Transverse colon (tissue), 4 donors: ENCODE data around the gene SBF2. TPM values are rescaled to one million over a fixed set of nuclear protein-coding genes. Genes with fewer than 3 reads are reported as not detected.

Experiments used
- DNase-seq: peaks from one replicate; pipeline ENCODE4 v3.0.0-alpha.2; 2019
- H3K27ac ChIP-seq, 4 donors: fragments of 200-600 bp; sonication (generic); 2 replicates each; pipeline ENCODE4 v1.5.1; 2016 to 2018; ENCODE audit warnings: inconsistent platforms in 4 of 4
- H3K27me3 ChIP-seq: fragments of 200-600 bp; sonication (generic); 2 replicates; pipeline ENCODE4 v1.5.1; 2017; ENCODE audit warnings: inconsistent platforms
- H3K36me3 ChIP-seq, 4 donors: fragments of 200-600 bp; sonication (generic); 2 replicates each; pipeline ENCODE4 v1.5.1; 2017 to 2019; ENCODE audit warnings: inconsistent platforms in 4 of 4
- H3K4me1 ChIP-seq, 4 donors: fragments of 200-600 bp; sonication (generic); 2 replicates each; pipeline ENCODE4 v1.5.1; 2017 to 2020; ENCODE audit warnings: inconsistent platforms in 4 of 4
- H3K4me3 ChIP-seq, 4 donors: fragments of 200-600 bp; sonication (generic); 1 replicate in 1 of 4; 2 replicates in 3 of 4; pipeline versions ENCODE4 v1.5.1 to v1.6.1; 2017 to 2019; ENCODE audit warnings: inconsistent platforms in 4 of 4
- H3K9me3 ChIP-seq, 2 donors: fragments of 200-600 bp; sonication (generic); 2 replicates each; pipeline ENCODE4 v1.5.1; 2017 to 2019; ENCODE audit warnings: inconsistent platforms in 2 of 2
- EP300 ChIP-seq: sonication (generic); formaldehyde crosslinking; IDR thresholded peaks from one replicate; pipeline ENCODE4 v1.6.1; 2017; ENCODE audit warnings: antibody characterized with exemption, low read depth
- POLR2A ChIP-seq: fragments of 450-650 bp; IDR thresholded peaks from one replicate; pipeline ENCODE4 v1.6.1; 2016; ENCODE audit warnings: antibody characterized with exemption, mild to moderate bottlenecking, moderate library complexity
- POLR2AphosphoS5 ChIP-seq, 3 donors: sonication (generic); formaldehyde crosslinking; IDR thresholded peaks; one replicate each; pipeline ENCODE4 v1.6.1; 2016; ENCODE audit warnings: antibody characterized with exemption in 3 of 3
- WGBS, 2 donors: methylation state at CpG; one replicate each; pipeline ENCODE4 v1.1.5; 2018; ENCODE audit warnings: low coverage in 1 of 2; 5-methylcytosine and 5-hydroxymethylcytosine counted together
- in situ Hi-C, 4 donors: fragments of 200-750 bp; cut with MboI; loops; one replicate each; pipeline versions ENCODE4 v1.15.0 to v1.15.1; 2017; ENCODE audit warnings: low sequenced_read_pairs in 3 of 4, low pct_ligation_motif_present in 1 of 4, low pct_unique_long_range_greater_than_20kb in 1 of 4
- intact Hi-C: fragments of 100-400 bp; cut with DNase I; formaldehyde crosslinking; loops from one replicate; pipeline ENCODE4 v1.15.1; 2023; ENCODE audit warnings: low total_unique reads
- total RNA-seq, 4 donors: library from RNA; depleted of rRNA; stranded (reverse); fragments of >200 nt; gene quantifications; one replicate each; pipeline ENCODE4 v1.1.0, GENCODE V29; 2016
- TF ChIP-seq, protein P1 (sequence below), 5 experiments: fragments of 200-600 bp in 3 of 5; fragments of 450-650 bp in 2 of 5; sonication (generic) in 3 of 5; IDR thresholded peaks; 1 replicate in 2 of 5; 2 replicates in 3 of 5; pipeline ENCODE4 v1.5.1; 2016 to 2017; ENCODE audit warnings: antibody characterized with exemption in 5 of 5, inconsistent platforms in 3 of 5, mild to moderate bottlenecking in 2 of 5, moderate library complexity in 1 of 5

SBF2 gene
- total RNA-seq, 4 donors from 2014 or later, result 46.4 to 71.0 (median 54.8) TPM

- TF ChIP-seq, protein P1, sequence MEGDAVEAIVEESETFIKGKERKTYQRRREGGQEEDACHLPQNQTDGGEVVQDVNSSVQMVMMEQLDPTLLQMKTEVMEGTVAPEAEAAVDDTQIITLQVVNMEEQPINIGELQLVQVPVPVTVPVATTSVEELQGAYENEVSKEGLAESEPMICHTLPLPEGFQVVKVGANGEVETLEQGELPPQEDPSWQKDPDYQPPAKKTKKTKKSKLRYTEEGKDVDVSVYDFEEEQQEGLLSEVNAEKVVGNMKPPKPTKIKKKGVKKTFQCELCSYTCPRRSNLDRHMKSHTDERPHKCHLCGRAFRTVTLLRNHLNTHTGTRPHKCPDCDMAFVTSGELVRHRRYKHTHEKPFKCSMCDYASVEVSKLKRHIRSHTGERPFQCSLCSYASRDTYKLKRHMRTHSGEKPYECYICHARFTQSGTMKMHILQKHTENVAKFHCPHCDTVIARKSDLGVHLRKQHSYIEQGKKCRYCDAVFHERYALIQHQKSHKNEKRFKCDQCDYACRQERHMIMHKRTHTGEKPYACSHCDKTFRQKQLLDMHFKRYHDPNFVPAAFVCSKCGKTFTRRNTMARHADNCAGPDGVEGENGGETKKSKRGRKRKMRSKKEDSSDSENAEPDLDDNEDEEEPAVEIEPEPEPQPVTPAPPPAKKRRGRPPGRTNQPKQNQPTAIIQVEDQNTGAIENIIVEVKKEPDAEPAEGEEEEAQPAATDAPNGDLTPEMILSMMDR (IDR thresholded peaks at IDR 0.05), result no peak
- TF ChIP-seq POLR2AphosphoS5 (IDR thresholded peaks at IDR 0.05) (no peak), POLR2A (no peak), EP300 (no peak)
- in situ Hi-C loops, result loop anchor here in 1 of 4 donors (10.0 kb wide), 1 partner anchor 575 kb away; no protein-coding TSS in a partner anchor
- Histone ChIP-seq H3K4me3 (no peak overlapping the region), H3K27ac (peak overlapping the region in 3 of 4 donors; percentile 69 to 81 (median 70)), H3K27me3 (no peaks in the 10 kb centered on the region), H3K36me3 (no peaks in the 10 kb centered on the region), H3K4me1 (peaks cover 5 to 41% (median 30%) of the 10 kb centered on the region in 4 donors), H3K9me3 (no peaks in the 10 kb centered on the region)
- no peak for DNase-seq
- intact Hi-C loops, result no loop called here
- 100% methylated on average over 2 of the region's 2 CpGs; no CpG with 5 or more reads in 1 of the 2 donors for WGBS, 2 donors
These were observed 35.3 kb upstream of the SBF2 start for GRCh38 chr11:10329356-10329755.

DNA sequence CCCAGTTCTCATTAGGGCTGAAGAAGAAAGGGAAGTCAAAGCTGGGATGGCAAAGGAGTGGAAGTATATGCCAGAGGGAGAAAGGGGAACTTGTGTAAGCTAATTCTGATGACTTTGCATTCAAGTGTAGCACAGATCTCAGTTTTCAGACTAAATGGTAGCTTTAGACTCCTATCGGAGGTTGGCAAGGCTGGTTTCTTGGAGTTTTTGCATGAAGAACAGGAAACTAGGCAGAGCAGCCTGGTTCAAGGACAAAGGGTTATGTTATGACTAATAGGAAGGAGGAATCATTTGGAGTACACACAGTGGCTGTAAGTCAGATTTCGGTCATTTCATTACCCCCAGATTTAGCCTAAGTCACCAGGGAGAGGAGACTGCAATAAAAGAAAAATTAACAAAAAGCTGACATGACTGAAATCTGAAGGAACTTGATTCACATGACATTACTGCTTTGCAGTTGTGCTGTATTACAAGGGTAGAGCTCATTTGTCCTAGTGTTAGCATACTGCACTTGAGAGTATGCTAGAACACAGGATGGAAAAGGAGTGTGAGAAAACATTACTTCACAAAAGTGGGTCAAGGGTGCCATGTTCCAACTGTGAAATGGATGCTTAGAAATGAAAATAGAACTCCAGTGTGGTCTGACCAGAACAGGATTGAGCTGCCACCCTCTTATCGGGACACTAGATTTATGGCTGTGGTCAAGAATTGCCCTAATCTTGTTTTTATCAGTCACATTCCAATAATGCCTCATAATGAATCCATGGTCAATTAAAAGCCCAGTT, 34.5 kb upstream of the SBF2 start:
- peak overlapping the region; percentile 69 to 81 (median 74) for H3K27ac ChIP-seq
- H3K36me3 ChIP-seq, result no peaks in the 10 kb centered on the region
- intact Hi-C loops, result no loop called here
- no peaks in the 10 kb centered on the region for H3K9me3 ChIP-seq
- 39 to 54% methylated on average over 2 to 3 of the region's 3 CpGs for WGBS, 2 donors
- peaks cover 5 to 47% (median 30%) of the 10 kb centered on the region in 4 donors for H3K4me1 ChIP-seq
- no peak for DNase-seq
- H3K4me3 ChIP-seq, result no peak overlapping the region
- no peaks in the 10 kb centered on the region for H3K27me3 ChIP-seq
- in situ Hi-C loops, result loop anchor here in 1 of 4 donors (10.0 kb wide), 1 partner anchor 574 kb away; no protein-coding TSS in a partner anchor
- TF ChIP-seq, protein P1 (IDR thresholded peaks at IDR 0.05), result no peak
- no peak for TF ChIP-seq POLR2AphosphoS5 (IDR thresholded peaks at IDR 0.05)
- no peak for TF ChIP-seq EP300
- TF ChIP-seq POLR2A, result no peak

- intact Hi-C loops, result no loop called here
- no peak for DNase-seq
- H3K27ac ChIP-seq, result peak overlapping the region; percentile 69 to 81 (median 74)
- TF ChIP-seq, protein P1 (IDR thresholded peaks at IDR 0.05), result no peak
- TF ChIP-seq POLR2A, result no peak
- TF ChIP-seq POLR2AphosphoS5 (IDR thresholded peaks at IDR 0.05), result peak in 1 of 3 donors; percentile 47
- no peak for TF ChIP-seq EP300
- H3K36me3 ChIP-seq, result no peaks in the 10 kb centered on the region
- no peak overlapping the region for H3K4me3 ChIP-seq
- H3K4me1 ChIP-seq, result peaks cover 14 to 58% (median 39%) of the 10 kb centered on the region in 4 donors
- in situ Hi-C loops, result loop anchor here in 1 of 4 donors (10.0 kb wide), 1 partner anchor 572 kb away; no protein-coding TSS in a partner anchor
- no peaks in the 10 kb centered on the region for H3K9me3 ChIP-seq
- no peaks in the 10 kb centered on the region for H3K27me3 ChIP-seq
These were observed 33.2 kb upstream of the SBF2 start for GRCh38 chr11:10327254-10327653.

DNA sequence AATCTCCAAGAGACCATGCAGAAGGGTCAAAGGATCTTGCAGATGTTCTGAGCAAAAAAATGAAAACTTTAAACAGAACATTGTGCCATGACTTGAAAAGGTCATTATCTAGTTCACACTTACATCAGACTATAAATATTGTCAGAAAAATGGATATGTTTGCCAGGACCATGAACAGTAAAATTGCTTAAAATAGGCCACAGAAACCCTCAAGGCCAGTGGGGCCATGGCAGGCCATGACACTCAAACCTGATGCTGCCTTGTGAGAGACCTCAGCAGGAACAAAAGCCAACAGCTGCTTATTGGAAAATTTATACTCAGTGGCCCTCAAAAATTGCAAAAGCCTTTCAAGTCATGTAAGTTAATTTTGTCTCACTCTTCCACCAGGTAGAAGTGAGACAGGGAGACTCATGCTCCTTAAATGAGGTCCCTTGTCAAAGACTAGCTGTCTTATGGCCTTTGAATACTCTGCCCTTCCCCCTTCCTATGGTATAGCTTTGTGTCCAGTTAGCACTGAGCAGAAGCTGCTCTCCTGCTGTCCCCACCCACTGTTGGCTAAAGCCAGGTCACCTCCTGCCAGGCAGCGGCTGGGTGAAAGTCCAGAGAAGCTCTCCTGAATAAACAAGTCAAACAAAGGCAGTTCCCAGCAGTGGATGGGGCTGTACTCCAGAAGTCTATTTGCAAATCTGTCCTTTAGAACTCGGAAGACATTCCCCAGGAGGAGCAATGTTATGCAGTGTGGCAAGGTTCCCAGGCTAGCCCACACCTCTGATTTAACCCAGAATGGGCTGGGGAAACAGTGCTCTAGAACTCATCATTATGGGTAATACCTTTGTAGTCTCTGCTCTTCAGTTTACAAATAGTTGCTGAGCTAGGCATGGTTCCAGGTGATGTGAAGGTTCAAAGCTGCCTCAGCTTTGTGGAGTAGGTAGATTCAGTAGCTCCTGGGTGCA, 32.3 kb upstream of the SBF2 start:
- H3K9me3 ChIP-seq, result no peaks in the 10 kb centered on the region
- peak overlapping the region; percentile 69 to 81 (median 74) for H3K27ac ChIP-seq
- H3K4me3 ChIP-seq, result no peak overlapping the region
- intact Hi-C loops, result no loop called here
- no peaks in the 10 kb centered on the region for H3K27me3 ChIP-seq
- H3K4me1 ChIP-seq, result peaks cover 14 to 62% (median 39%) of the 10 kb centered on the region in 4 donors
- peak; percentile 77 for DNase-seq
- WGBS, 2 donors, result 31% methylated on average over 2 of the region's 2 CpGs; no CpG with 5 or more reads in 1 of the 2 donors
- TF ChIP-seq POLR2A (no peak), POLR2AphosphoS5 (IDR thresholded peaks at IDR 0.05) (peak in 2 of 3 donors; percentile 2 to 45)
- no peaks in the 10 kb centered on the region for H3K36me3 ChIP-seq
- in situ Hi-C loops, result loop anchor here in 1 of 4 donors (10.0 kb wide), 1 partner anchor 571 kb away; no protein-coding TSS in a partner anchor
